Loucy (cell line): ENCODE results near the gene METTL4.

ENCODE experiments used
- CTCF ChIP-seq: fragments of 200-600 bp; sonication (generic); conservative IDR thresholded peaks from 2 replicates; pipeline ENCODE4 v1.5.1; 2014; ENCODE audit warnings: mild to moderate bottlenecking, antibody characterized with exemption, low read length
- EZH2phosphoT487 ChIP-seq: fragments of 200-600 bp; IDR thresholded peaks from 2 replicates; pipeline ENCODE4 v1.6.1; 2018; ENCODE audit warnings: antibody characterized with exemption, mild to moderate bottlenecking, moderate library complexity, borderline replicate concordance

- TF ChIP-seq CTCF (no peak), EZH2phosphoT487 (no peak)
Observed at GRCh38 chr18:2512059-2512458, 59.2 kb downstream of the METTL4 start.
